SK-N-SH treated with all-trans-retinoic acid at 6 μM for 48 hours (cell line): ENCODE results near the gene ERGIC1.
A peak's percentile ranks its signal among the peaks of the same experiment; 100 is the strongest.

Source experiments
- ATAC-seq: fragments of 200-7000 bp; cut with Tn5 transposase; 3 replicates; pipeline ENCODE4 v1.9.1; 2020; ENCODE audit warnings: mild to moderate bottlenecking, moderate library complexity
- ARNTL ChIP-seq: fragments of 450-650 bp; formaldehyde crosslinking; IDR thresholded peaks from 2 replicates; pipeline ENCODE4 v1.5.0; 2020; ENCODE audit warnings: low read depth, mild to moderate bottlenecking, moderate library complexity, borderline replicate concordance
- BACH2 ChIP-seq: fragments of 250-450 bp; sonication (Bioruptor Pico); IDR thresholded peaks from 2 replicates; pipeline ENCODE4 v1.9.0; 2021; ENCODE audit warnings: mild to moderate bottlenecking, borderline replicate concordance
- CSDC2 ChIP-seq: fragments of 250-450 bp; sonication (Bioruptor Pico); IDR thresholded peaks from 2 replicates; pipeline ENCODE4 v1.5.0; 2020; ENCODE audit warnings: mild to moderate bottlenecking, moderate library complexity
- ESRRG ChIP-seq: fragments of 250-450 bp; sonication (Bioruptor Pico); IDR thresholded peaks from 2 replicates; pipeline ENCODE4 v1.6.1; 2021; ENCODE audit warnings: mild to moderate bottlenecking
- GLIS3 ChIP-seq: fragments of 250-450 bp; sonication (Bioruptor Pico); IDR thresholded peaks from 2 replicates; pipeline ENCODE4 v1.5.0; 2020; ENCODE audit warnings: mild to moderate bottlenecking, moderate library complexity
- ISL1 ChIP-seq: fragments of 250-450 bp; sonication (Bioruptor Pico); IDR thresholded peaks from 2 replicates; pipeline ENCODE4 v2.1.2; 2022; ENCODE audit warnings: mild to moderate bottlenecking, moderate library complexity
- OSR1 ChIP-seq: fragments of 250-450 bp; sonication (Bioruptor Pico); IDR thresholded peaks from 2 replicates; pipeline ENCODE4 v1.8.0; 2022; ENCODE audit warnings: moderate library complexity, mild to moderate bottlenecking, inconsistent platforms
- PPARA ChIP-seq: fragments of 250-450 bp; sonication (Bioruptor Pico); IDR thresholded peaks from 2 replicates; pipeline ENCODE4 v1.5.0; 2020; ENCODE audit warnings: mild to moderate bottlenecking, borderline replicate concordance
- RARB ChIP-seq: fragments of 250-450 bp; sonication (Bioruptor Pico); IDR thresholded peaks from 2 replicates; pipeline ENCODE4 v1.8.0; 2021; ENCODE audit warnings: mild to moderate bottlenecking, moderate library complexity
- TCF4 ChIP-seq: fragments of 250-450 bp; sonication (Bioruptor Pico); IDR thresholded peaks from 2 replicates; pipeline ENCODE4 v1.8.0; 2021; ENCODE audit warnings: mild to moderate bottlenecking, moderate library complexity, borderline replicate concordance
- TOX ChIP-seq: fragments of 250-450 bp; sonication (Bioruptor Pico); IDR thresholded peaks from 2 replicates; pipeline ENCODE4 v1.8.0; 2021; ENCODE audit warnings: mild to moderate bottlenecking, moderate library complexity, borderline replicate concordance
- ZC3H10 ChIP-seq: fragments of 250-450 bp; sonication (Bioruptor Pico); IDR thresholded peaks from 2 replicates; pipeline ENCODE4 v1.5.1; 2021; ENCODE audit warnings: mild to moderate bottlenecking, moderate library complexity
- ZFP3 ChIP-seq: fragments of 250-450 bp; sonication (Bioruptor Pico); IDR thresholded peaks from 2 replicates; pipeline ENCODE4 v1.5.0; 2020; ENCODE audit warnings: mild to moderate bottlenecking, moderate library complexity
- ZFP30 ChIP-seq: fragments of 450-650 bp; formaldehyde crosslinking; IDR thresholded peaks from 2 replicates; pipeline ENCODE4 v1.5.0; 2022; ENCODE audit warnings: mild to moderate bottlenecking, moderate library complexity
- ZNF565 ChIP-seq: fragments of 450-650 bp; formaldehyde crosslinking; conservative IDR thresholded peaks from 2 replicates; pipeline ENCODE4 v1.5.0; 2020; ENCODE audit warnings: low read depth, mild to moderate bottlenecking, moderate library complexity
- ZNF70 ChIP-seq: fragments of 450-650 bp; formaldehyde crosslinking; IDR thresholded peaks from 2 replicates; pipeline ENCODE4 v1.5.0; 2020; ENCODE audit warnings: mild to moderate bottlenecking, moderate library complexity
- TF ChIP-seq, protein P1 (sequence below): fragments of 250-450 bp; sonication (Bioruptor Pico); IDR thresholded peaks from 2 replicates; pipeline ENCODE4 v1.8.0; 2020; ENCODE audit warnings: mild to moderate bottlenecking, moderate library complexity, borderline replicate concordance
- TF ChIP-seq, protein P2 (sequence below): fragments of 250-450 bp; sonication (Bioruptor Pico); IDR thresholded peaks from 2 replicates; pipeline ENCODE4 v1.8.0; 2021; ENCODE audit warnings: low read depth, mild to moderate bottlenecking, moderate library complexity, borderline replicate concordance
- TF ChIP-seq, protein P3 (sequence below): fragments of 250-450 bp; sonication (Bioruptor Pico); IDR thresholded peaks from 2 replicates; pipeline ENCODE4 v1.5.1; 2020; ENCODE audit warnings: low read depth, mild to moderate bottlenecking, moderate library complexity
- TF ChIP-seq, protein P4 (sequence below): fragments of 250-450 bp; sonication (Bioruptor Pico); IDR thresholded peaks from 2 replicates; pipeline ENCODE4 v1.5.1; 2021; ENCODE audit warnings: mild to moderate bottlenecking, moderate library complexity

The ERGIC1 gene, protein sequence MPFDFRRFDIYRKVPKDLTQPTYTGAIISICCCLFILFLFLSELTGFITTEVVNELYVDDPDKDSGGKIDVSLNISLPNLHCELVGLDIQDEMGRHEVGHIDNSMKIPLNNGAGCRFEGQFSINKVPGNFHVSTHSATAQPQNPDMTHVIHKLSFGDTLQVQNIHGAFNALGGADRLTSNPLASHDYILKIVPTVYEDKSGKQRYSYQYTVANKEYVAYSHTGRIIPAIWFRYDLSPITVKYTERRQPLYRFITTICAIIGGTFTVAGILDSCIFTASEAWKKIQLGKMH

DNA sequence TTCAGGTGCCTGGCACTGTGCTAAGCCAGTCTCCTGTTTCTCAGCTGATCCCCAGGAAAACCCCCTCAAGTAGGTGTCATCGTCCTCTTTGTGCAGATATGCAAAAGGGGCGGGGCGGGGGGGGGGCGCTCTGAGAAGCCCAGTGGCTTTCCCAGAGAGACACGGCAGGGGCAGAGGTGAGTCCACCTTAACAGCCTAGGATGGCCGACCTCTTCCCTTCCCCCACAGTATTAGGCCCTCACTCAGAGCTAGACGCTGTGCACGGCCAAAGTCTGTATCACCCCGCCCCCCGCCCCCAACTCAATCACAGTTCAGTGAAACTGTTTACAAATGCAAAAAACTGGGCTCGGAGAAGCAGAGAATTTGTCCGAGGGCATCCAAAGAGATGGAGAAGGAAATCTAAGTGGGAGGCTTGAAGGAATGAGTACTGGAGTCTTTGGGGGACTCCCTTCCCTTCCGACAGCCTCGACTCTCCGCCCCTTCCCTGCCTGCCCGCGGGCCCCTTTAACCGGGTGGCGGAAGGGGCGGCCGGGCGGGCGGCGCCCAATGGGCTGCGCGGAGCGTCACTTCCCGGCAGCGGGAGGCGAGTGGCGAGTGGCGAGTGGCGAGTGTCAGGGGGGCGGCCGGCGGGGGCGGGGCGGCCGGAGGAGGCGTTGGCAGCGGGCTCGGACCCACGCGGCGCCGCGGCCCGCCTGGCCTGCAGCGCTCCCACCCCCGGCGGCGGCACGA is at the start of gene ERGIC1:
ERGIC1 (plus strand) TSS at position 566 of the 729 bp plus-strand sequence; CDS start at position 729, 163 bp downstream.
- TF ChIP-seq BACH2 (CRISPR knock-in tag) (no peak), PPARA (no peak), CSDC2 (CRISPR knock-in tag) (no peak), ZNF70 (CRISPR knock-in tag) (no peak), ESRRG (CRISPR knock-in tag) (no peak), GLIS3 (no peak), TOX (CRISPR knock-in tag) (no peak), OSR1 (CRISPR knock-in tag) (no peak), ZC3H10 (CRISPR knock-in tag) (no peak), ARNTL (no peak), RARB (CRISPR knock-in tag) (no peak), ISL1 (CRISPR knock-in tag) (no peak)
- TF ChIP-seq, protein P1, sequence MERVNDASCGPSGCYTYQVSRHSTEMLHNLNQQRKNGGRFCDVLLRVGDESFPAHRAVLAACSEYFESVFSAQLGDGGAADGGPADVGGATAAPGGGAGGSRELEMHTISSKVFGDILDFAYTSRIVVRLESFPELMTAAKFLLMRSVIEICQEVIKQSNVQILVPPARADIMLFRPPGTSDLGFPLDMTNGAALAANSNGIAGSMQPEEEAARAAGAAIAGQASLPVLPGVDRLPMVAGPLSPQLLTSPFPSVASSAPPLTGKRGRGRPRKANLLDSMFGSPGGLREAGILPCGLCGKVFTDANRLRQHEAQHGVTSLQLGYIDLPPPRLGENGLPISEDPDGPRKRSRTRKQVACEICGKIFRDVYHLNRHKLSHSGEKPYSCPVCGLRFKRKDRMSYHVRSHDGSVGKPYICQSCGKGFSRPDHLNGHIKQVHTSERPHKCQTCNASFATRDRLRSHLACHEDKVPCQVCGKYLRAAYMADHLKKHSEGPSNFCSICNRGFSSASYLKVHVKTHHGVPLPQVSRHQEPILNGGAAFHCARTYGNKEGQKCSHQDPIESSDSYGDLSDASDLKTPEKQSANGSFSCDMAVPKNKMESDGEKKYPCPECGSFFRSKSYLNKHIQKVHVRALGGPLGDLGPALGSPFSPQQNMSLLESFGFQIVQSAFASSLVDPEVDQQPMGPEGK (CRISPR knock-in tag), result no peak
- peak; percentile 97 for ATAC-seq

DNA sequence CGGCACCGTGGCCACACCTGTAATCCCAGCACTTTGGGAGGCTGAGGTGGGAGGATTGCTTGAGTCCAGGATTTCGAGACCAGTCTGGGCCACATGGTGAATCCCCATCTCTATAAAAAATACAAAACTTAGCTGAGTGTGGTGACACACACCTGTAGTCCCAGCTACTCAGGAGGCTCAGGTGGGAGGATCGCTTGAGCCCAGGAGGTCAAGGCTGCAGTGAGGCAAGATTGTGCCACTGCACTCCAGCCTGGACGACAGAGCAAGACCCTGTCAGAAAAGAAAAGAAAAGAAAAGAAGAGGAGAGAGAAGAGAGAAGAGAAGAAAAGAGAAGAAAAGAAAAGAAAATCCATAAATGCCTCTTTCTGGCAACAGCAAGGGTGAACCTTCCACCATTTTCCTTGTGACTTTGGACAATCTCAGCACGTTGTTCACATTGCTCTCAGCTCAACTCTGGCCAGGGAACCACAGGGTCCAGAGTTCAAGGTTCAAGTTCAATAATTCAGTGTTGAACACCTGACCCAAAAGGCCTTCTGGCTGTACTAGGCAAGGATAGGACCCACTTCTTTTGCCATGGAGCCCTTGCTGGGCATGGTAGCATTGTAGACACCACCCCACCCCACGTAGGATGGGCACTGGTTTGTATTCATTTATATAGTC is 48.5 kb upstream of the ERGIC1 start:
- no peak for ATAC-seq
- TF ChIP-seq CSDC2 (CRISPR knock-in tag) (no peak), ZFP30 (CRISPR knock-in tag) (no peak), PPARA (no peak), RARB (CRISPR knock-in tag) (no peak), GLIS3 (no peak), ZNF70 (CRISPR knock-in tag) (no peak), TOX (CRISPR knock-in tag) (no peak), ARNTL (no peak), BACH2 (CRISPR knock-in tag) (no peak), ZNF565 (CRISPR knock-in tag) (no peak), TCF4 (CRISPR knock-in tag) (no peak)
- TF ChIP-seq, protein P2, sequence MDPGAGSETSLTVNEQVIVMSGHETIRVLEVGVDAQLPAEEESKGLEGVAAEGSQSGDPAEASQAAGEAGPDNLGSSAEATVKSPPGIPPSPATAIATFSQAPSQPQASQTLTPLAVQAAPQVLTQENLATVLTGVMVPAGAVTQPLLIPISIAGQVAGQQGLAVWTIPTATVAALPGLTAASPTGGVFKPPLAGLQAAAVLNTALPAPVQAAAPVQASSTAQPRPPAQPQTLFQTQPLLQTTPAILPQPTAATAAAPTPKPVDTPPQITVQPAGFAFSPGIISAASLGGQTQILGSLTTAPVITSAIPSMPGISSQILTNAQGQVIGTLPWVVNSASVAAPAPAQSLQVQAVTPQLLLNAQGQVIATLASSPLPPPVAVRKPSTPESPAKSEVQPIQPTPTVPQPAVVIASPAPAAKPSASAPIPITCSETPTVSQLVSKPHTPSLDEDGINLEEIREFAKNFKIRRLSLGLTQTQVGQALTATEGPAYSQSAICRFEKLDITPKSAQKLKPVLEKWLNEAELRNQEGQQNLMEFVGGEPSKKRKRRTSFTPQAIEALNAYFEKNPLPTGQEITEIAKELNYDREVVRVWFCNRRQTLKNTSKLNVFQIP (CRISPR knock-in tag), result no peak
- TF ChIP-seq, protein P3, sequence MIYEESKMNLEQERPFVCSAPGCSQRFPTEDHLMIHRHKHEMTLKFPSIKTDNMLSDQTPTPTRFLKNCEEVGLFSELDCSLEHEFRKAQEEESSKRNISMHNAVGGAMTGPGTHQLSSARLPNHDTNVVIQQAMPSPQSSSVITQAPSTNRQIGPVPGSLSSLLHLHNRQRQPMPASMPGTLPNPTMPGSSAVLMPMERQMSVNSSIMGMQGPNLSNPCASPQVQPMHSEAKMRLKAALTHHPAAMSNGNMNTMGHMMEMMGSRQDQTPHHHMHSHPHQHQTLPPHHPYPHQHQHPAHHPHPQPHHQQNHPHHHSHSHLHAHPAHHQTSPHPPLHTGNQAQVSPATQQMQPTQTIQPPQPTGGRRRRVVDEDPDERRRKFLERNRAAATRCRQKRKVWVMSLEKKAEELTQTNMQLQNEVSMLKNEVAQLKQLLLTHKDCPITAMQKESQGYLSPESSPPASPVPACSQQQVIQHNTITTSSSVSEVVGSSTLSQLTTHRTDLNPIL (CRISPR knock-in tag), result no peak
- TF ChIP-seq, all 23 proteins: peak for 0

DNA sequence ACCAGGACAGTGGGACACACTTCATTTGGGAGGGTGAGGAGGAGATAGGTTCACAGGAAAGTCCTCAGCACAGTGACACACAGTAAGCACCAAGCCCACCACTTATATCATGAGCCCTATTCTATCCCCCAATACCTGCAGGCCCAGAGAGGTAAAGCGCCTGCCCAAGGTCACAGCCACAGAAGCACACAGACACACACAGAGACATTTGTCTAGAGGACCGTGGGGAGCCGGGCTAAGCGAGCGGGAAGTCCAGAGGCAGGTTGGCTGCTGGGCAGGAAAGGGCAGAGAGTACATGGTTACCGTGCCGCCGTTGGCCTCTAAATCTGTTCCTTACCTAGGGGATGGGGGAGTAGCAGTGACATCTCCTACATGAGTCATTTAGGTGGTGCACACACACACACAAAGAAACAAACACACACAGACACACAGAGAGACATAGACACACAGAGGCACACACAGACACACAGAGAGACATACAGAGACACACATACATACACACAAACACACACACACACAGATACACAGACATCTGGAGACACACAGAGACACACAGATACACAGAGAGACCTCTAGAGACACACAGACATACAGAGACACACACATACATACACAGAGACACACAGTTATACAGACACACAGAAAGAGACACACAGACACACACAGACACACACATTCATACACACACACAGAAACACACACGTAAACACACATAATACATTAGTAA is 47.2 kb upstream of the ERGIC1 start:
- ATAC-seq, result no peak
- TF ChIP-seq PPARA (no peak), ZFP3 (CRISPR knock-in tag) (no peak), BACH2 (CRISPR knock-in tag) (no peak), ARNTL (no peak), ZNF565 (CRISPR knock-in tag) (no peak)
- TF ChIP-seq, protein P3 (CRISPR knock-in tag), result no peak
- TF ChIP-seq, protein P4, sequence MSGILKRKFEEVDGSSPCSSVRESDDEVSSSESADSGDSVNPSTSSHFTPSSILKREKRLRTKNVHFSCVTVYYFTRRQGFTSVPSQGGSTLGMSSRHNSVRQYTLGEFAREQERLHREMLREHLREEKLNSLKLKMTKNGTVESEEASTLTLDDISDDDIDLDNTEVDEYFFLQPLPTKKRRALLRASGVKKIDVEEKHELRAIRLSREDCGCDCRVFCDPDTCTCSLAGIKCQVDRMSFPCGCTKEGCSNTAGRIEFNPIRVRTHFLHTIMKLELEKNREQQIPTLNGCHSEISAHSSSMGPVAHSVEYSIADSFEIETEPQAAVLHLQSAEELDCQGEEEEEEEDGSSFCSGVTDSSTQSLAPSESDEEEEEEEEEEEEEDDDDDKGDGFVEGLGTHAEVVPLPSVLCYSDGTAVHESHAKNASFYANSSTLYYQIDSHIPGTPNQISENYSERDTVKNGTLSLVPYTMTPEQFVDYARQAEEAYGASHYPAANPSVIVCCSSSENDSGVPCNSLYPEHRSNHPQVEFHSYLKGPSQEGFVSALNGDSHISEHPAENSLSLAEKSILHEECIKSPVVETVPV (CRISPR knock-in tag), result no peak
- TF ChIP-seq, protein P2 (CRISPR knock-in tag), result no peak
- TF ChIP-seq, protein P1 (CRISPR knock-in tag), result no peak
